Measurements from ENCODE around the gene CD47.

DNA sequence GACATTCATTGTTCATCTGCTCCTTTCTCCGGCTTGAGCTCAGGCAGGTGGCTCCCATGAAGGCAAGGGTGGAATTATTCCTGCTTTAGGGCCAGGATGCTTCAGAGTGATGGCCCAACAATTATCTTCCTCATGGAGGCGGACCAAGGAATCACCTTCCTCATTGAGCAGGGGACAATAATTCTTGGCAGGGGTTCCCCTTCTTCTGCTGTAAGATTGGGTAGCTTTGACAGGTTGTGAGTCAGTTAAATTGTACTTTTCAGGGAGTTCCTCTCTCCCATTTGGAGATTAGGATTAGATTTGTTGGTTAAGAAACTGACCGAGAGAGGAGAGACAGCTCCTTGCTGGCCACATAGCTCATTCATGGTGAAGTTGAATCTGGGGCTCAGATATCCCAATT, 31.4 kb upstream of the CD47 start:
- TF ChIP-seq, protein P1, sequence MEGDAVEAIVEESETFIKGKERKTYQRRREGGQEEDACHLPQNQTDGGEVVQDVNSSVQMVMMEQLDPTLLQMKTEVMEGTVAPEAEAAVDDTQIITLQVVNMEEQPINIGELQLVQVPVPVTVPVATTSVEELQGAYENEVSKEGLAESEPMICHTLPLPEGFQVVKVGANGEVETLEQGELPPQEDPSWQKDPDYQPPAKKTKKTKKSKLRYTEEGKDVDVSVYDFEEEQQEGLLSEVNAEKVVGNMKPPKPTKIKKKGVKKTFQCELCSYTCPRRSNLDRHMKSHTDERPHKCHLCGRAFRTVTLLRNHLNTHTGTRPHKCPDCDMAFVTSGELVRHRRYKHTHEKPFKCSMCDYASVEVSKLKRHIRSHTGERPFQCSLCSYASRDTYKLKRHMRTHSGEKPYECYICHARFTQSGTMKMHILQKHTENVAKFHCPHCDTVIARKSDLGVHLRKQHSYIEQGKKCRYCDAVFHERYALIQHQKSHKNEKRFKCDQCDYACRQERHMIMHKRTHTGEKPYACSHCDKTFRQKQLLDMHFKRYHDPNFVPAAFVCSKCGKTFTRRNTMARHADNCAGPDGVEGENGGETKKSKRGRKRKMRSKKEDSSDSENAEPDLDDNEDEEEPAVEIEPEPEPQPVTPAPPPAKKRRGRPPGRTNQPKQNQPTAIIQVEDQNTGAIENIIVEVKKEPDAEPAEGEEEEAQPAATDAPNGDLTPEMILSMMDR (IDR thresholded peaks at IDR 0.05) = no peak
- no peak for TF ChIP-seq EZH2 (IDR thresholded peaks at IDR 0.05)
- TF ChIP-seq EZH2phosphoT487 (IDR thresholded peaks at IDR 0.05) = no peak
